GM21447 (cell line): ENCODE data around the gene AUTS2.
A peak's percentile ranks its signal among the peaks of the same experiment; 100 is the strongest.

Source experiments
- ATAC-seq: cut with Tn5 transposase; IDR thresholded peaks from one replicate; pipeline ENCODE4 v1.9.1; 2021; ENCODE audit not compliant: unreplicated experiment

AUTS2 gene

GRCh38 chr7:70657989-70658632 is 1059.8 kb downstream of the AUTS2 start:
- ATAC-seq = no peak

- ATAC-seq = no peak
These were observed 1061.0 kb downstream of the AUTS2 start for GRCh38 chr7:70659263-70659662.

DNA sequence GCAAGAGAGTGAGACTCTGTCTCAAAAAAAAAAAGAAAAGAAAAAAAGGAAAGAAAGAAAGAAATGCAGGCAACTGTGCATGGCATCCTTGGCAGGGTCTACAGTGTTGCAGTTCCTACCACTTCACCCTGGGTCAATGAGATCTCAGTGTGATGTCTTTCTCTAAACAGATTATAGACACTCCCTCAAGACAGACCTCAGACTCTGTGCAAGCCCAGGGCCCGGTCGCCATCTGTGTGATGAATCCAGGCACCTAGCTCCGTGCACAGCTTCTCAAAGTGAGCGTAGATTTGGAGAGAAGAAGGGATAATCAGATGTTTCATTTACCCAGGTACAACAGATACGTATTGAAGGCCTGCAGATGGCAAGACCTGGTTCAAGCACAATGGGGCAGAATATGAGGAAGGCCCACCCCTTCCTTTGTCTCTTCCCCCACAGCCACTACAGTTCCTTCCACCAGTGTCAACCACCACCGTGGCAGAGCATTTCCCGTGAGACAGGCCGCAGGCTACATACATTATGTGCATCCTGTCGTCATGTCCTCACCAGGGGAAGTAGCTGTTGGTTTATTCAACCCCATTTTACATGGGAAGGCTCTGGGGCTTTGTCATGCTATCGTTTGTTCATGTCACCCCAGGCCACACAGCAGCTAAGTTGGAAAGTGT is 1062.0 kb downstream of the AUTS2 start:
- no peak for ATAC-seq

DNA sequence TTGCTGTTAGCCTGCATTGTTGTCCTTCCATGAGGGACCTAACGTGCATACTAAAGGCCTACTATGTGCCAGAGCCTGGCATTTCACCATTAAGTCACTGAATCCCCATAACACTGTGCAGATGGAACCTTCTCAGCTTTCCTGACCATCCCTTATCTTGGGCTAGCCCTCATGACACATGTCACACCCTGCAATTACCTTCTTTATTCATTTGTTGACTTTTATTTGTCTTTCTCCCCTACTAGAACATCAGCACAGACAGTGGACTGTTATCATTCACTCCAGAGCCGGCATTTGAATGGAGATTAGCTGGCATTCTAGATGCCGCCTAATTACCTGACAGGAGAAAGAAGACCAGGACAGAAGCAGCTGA is 1062.5 kb downstream of the AUTS2 start:
- no peak for ATAC-seq

- ATAC-seq = no peak
These were observed 1065.4 kb downstream of the AUTS2 start for GRCh38 chr7:70663680-70664079.

- no peak for ATAC-seq
These were observed 1067.7 kb downstream of the AUTS2 start for GRCh38 chr7:70665997-70666396.

GRCh38 chr7:70667406-70667805 is 1069.1 kb downstream of the AUTS2 start:
- no peak for ATAC-seq

GRCh38 chr7:70668606-70669358 is 1070.5 kb downstream of the AUTS2 start:
- no peak for ATAC-seq

DNA sequence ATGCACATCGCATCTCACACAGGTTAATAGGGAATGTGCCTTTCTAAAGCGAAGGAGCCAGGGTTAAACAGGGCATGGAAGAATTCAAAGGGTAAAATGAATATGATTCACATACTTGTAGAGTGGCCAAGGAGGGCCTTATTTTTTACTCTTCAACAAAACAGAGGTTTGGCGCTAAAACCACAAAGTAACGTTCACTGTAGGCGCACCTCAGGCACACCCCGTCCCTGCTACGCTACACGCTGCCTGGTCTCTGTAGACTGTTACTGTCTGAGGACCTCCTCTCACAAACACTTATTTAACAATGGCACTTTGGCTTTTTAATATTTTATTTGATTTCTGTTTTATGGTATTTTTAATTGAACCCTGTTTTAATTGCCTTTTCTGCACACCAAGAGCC is 1071.6 kb downstream of the AUTS2 start:
- ATAC-seq = no peak

DNA sequence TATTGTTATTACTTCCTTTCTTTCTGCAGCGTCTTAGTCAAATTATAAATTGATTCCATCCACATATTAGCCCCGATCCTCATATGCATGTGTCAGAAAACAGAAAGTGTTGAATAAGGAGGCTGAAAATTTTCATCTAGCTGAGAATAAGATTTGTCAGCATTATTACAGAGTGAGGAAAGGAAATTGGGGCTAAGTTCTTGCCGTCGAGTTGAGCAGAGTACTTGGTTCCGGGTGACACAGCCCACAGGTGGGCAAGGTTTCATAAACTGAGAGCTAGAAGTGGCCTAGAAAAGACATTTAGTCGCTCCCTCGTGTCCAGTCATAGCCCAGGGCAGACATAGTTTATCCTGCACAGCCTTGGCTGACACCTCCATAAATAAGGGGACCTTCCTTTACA is 1072.0 kb downstream of the AUTS2 start:
- ATAC-seq = no peak

GRCh38 chr7:70673778-70674570 is 1075.7 kb downstream of the AUTS2 start:
- ATAC-seq = no peak

GRCh38 chr7:70674571-70675010 is 1076.3 kb downstream of the AUTS2 start:
- no peak for ATAC-seq

DNA sequence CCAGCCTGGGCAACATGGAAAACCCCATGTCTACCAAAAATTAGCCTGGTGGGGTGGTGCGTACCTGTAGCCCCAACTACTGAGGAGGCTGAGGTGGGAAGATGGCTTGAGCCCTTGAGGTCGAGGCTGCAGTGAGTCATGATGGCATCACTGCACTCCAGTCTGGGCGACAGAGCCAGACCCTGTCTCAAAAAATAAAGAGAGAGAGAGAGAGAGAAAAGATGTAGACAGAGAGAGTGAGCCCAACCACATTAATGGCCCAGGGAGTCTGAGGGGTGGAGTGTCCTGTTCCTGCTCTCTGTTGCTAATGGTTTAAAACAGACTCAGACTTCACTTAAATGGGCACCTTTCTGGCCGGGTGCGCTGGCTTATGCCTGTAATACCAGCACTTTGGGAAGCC is 1078.0 kb downstream of the AUTS2 start:
- ATAC-seq = no peak

DNA sequence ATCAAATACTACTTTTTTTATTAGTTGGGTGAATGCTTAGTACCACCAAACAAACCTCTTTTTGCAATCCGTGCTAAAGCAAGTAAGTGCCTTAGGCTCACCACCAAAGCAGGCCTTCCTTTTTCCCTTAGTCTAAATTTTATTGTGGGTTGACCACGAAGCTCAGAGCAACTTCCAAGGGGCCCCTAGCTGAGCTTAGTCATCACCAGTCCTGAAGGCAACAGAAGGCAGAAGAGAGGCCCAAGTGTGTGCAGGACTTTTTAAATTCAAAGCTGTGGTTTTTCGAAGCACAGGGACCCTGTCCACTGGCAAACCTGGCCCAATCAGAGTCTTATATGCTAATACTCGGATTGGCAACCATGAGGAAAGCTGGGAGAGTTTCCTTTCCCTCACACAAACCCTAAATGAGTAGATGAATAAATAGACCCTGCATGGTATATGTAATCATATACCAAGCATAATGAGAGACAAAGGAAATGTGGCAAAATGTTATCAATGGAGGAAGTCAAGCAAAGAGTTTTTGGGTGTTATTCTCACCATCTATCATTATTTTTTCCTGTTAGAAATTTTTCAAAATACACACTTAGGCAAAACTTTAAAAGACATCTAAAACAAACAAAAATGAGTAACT is 1080.5 kb downstream of the AUTS2 start:
- ATAC-seq = no peak

DNA sequence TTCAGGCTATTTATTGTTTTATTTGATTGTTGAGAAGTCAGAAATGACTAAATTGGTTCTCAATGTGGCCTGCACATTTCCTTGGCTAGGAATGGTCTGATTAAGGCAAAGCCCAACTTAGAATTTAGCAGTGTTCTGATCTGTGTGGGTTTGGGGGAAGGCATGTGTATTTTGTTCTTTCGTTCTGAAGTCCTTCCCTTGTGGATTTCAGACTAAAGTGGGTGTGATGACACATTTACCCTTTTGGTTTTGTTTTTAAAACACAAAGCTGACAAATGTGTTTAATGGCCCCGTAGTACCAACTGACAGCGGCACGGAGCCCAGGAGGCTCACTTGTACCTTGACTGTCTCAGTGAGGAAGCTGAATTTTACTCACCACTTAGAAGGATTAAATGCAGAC is 1081.4 kb downstream of the AUTS2 start:
- ATAC-seq = no peak

DNA sequence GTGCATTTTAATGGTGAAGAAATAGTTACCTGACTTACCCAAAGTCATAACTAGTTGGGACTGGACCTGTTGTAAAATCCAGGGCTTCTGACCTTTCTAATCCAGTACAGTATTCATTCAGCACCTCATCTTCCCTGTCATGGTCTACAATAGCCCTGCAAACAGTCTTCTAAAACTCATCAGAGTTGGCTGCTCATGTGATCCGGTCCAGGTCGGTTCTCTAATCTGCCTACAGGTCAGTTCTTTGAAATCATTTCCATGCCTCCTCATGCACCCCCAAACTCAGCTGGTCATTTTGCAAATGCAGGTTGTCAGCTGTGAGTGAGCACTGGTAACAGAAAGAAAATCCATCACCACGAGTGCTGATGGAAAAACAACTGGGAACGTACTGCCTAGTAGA is 1082.0 kb downstream of the AUTS2 start:
- ATAC-seq = no peak

GRCh38 chr7:70680743-70681468 is 1082.6 kb downstream of the AUTS2 start:
- no peak for ATAC-seq

GRCh38 chr7:70681469-70682350 is 1083.4 kb downstream of the AUTS2 start:
- ATAC-seq = peak; percentile 90

GRCh38 chr7:70684173-70684572 is 1085.9 kb downstream of the AUTS2 start:
- ATAC-seq = no peak
